ENCODE results near the gene ADAP2. TPM values are rescaled to one million over a fixed set of nuclear protein-coding genes. Genes with fewer than 3 reads are reported as not detected.

Gene ADAP2
- total RNA-seq, 1 donor from 2014 or later: 0.62 TPM

DNA sequence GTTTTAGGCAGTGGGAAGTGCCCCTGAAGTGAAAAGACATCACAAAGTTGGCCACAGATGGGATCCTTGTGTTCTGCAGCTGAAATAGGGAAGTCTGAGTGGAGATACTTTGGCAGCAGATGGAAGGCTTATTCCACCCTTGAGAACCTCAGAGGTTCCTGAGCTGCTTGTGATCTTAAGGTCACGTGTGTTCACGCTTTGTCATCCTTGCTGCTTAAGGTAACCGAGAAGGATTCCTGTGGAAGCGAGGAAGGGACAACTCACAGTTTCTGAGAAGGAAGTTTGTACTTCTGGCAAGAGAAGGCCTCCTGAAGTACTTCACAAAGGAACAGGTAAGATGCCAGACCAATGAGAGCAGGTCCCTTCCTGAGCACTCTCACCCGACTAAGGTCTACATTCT is 12.2 kb downstream of the ADAP2 start:
- Mint-ChIP-seq H3K36me3 (ENCODE audit: unreplicated experiment) (no peaks in the 10 kb centered on the region), H3K9me3 (ENCODE audit: unreplicated experiment) (no peaks in the 10 kb centered on the region), H3K27me3 (ENCODE audit: unreplicated experiment) (peaks cover 5% of the 10 kb centered on the region), H3K27ac (ENCODE audit: unreplicated experiment) (no peak overlapping the region), H3K4me3 (ENCODE audit: unreplicated experiment) (no peak overlapping the region), H3K4me1 (ENCODE audit: unreplicated experiment) (no peaks in the 10 kb centered on the region)
- DNase-seq (ENCODE audit: extremely low spot score, unreplicated experiment): no peak
- TF ChIP-seq, protein P1, sequence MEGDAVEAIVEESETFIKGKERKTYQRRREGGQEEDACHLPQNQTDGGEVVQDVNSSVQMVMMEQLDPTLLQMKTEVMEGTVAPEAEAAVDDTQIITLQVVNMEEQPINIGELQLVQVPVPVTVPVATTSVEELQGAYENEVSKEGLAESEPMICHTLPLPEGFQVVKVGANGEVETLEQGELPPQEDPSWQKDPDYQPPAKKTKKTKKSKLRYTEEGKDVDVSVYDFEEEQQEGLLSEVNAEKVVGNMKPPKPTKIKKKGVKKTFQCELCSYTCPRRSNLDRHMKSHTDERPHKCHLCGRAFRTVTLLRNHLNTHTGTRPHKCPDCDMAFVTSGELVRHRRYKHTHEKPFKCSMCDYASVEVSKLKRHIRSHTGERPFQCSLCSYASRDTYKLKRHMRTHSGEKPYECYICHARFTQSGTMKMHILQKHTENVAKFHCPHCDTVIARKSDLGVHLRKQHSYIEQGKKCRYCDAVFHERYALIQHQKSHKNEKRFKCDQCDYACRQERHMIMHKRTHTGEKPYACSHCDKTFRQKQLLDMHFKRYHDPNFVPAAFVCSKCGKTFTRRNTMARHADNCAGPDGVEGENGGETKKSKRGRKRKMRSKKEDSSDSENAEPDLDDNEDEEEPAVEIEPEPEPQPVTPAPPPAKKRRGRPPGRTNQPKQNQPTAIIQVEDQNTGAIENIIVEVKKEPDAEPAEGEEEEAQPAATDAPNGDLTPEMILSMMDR (IDR thresholded peaks at IDR 0.05): no peak

DNA sequence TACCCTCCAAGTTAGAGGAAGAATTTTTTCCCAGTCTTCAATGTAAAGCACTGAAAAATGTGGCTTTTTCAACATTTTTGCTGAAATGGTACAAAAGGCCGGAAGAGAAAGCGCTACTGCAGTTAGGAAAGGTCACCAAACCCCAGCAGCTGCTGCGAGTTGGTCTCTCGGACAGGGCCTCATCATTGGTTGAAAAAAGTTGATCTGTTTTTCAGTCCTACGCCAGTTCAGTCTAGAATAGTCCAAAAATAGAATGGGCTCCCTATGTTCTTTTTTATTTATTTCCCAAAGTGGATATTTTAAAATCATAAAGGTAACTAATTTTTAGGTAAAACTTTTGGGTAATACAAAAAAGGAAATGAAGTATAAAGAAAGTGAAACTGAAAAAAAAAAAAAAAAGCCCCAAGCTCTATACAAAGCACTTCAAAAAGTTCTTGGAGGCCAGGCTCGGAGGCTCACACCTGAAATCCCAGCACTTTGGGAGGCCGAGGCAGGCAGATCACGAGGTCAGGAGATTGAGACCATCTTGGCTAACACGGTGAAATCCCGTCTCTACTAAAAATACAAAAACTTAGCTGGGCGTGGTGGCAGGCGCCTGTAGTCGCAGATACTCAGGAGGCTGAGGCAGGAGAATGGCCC is 17.4 kb downstream of the ADAP2 start:
- Mint-ChIP-seq H3K9me3 (ENCODE audit: unreplicated experiment) (no peaks in the 10 kb centered on the region), H3K4me1 (ENCODE audit: unreplicated experiment) (no peaks in the 10 kb centered on the region), H3K4me3 (ENCODE audit: unreplicated experiment) (no peak overlapping the region), H3K27ac (ENCODE audit: unreplicated experiment) (no peak overlapping the region), H3K27me3 (ENCODE audit: unreplicated experiment) (no peaks in the 10 kb centered on the region), H3K36me3 (ENCODE audit: unreplicated experiment) (no peaks in the 10 kb centered on the region)
- DNase-seq (ENCODE audit: extremely low spot score, unreplicated experiment): no peak
- TF ChIP-seq, protein P1 (IDR thresholded peaks at IDR 0.05): no peak

DNA sequence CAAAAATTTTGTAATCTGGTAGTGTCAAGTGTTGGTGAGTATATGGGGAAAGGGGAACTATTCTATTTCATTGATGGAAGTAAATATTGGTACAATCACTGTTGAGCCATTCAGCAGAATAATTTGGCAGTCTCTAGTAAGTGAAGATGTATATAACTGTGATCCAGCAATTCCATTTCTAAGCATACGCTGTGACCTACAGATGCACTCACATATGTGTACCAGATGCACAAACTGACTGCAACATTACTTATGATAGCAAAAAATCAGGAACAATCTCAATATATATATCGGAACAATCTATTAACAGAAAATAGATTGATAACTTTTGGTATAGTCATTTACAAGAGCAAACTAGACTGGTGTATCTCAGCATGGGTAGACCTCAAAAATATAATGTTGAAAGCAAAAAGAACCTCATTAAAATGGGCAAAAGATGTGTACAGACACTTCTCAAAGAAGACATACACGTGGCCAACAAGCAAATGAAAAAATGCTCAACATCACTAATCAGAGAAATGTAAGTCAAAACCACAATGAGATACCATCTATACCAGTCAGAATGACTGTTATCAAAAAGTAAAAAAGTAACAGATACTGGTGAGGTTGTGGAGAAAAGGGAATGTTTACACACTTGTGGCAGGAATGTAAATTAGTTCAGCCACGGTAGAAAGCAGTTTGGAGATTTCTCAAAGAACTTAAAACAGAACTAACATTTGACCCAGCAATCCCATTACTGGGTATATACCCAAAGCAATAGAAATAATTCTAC is 20.7 kb downstream of the ADAP2 start:
- no peaks in the 10 kb centered on the region for H3K27me3 Mint-ChIP-seq (ENCODE audit: unreplicated experiment)
- H3K36me3 Mint-ChIP-seq (ENCODE audit: unreplicated experiment): no peaks in the 10 kb centered on the region
- H3K27ac Mint-ChIP-seq (ENCODE audit: unreplicated experiment): no peak overlapping the region
- H3K4me1 Mint-ChIP-seq (ENCODE audit: unreplicated experiment): no peaks in the 10 kb centered on the region
- TF ChIP-seq, protein P1 (IDR thresholded peaks at IDR 0.05): no peak
- no peak overlapping the region for H3K4me3 Mint-ChIP-seq (ENCODE audit: unreplicated experiment)
- H3K9me3 Mint-ChIP-seq (ENCODE audit: unreplicated experiment): no peaks in the 10 kb centered on the region
- DNase-seq (ENCODE audit: extremely low spot score, unreplicated experiment): no peak

DNA sequence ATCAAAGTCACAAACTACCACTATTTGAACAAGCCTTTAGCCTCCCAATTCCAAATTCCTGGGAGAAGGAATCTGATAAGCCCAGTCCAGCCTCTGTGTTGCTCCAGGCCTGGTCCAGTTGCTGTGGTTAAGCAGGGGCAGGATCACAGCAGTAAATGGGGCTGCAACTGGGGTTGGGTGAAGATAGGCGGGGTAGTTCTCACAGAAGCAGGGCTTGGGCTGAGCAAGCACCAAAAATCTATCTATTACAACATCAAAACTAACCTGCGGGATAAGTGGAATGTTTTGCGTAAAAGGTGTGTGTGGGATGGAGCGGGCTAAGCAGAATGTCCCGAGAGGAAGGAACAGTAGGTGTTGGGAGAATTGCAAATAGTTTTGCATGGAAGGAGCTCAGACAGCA is 26.1 kb downstream of the ADAP2 start:
- TF ChIP-seq, protein P1 (IDR thresholded peaks at IDR 0.05): no peak
- no peak for DNase-seq (ENCODE audit: extremely low spot score, unreplicated experiment)
- H3K4me1 Mint-ChIP-seq (ENCODE audit: unreplicated experiment): no peaks in the 10 kb centered on the region

DNA sequence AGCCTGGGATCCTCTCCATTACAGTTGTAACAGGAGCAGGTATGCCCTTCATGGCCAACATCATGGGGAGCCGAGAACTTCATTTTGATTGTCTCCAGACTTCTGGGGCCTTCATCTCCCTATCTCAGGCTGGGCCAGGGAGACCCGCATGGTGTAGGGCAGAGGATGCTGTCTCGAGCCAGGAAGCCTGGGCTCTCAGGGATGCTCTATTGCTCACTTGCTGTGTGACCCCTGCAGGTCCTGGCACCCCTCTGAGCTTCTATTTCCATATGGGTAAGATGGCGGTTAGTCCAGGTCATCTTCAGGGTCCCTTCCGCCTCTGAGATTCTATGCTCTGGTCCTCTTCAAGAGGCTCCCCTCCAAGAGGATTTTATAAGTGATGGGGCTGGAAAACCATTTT is 28.4 kb downstream of the ADAP2 start:
- Mint-ChIP-seq H3K27ac (ENCODE audit: unreplicated experiment) (no peak overlapping the region), H3K27me3 (ENCODE audit: unreplicated experiment) (no peaks in the 10 kb centered on the region), H3K4me1 (ENCODE audit: unreplicated experiment) (peaks cover 4% of the 10 kb centered on the region), H3K9me3 (ENCODE audit: unreplicated experiment) (no peaks in the 10 kb centered on the region), H3K36me3 (ENCODE audit: unreplicated experiment) (no peaks in the 10 kb centered on the region), H3K4me3 (ENCODE audit: unreplicated experiment) (no peak overlapping the region)
- no peak for DNase-seq (ENCODE audit: extremely low spot score, unreplicated experiment)
- TF ChIP-seq, protein P1 (IDR thresholded peaks at IDR 0.05): no peak

More for the DNA sequence above, 26.1 kb downstream of the ADAP2 start:
- Mint-ChIP-seq H3K27ac (ENCODE audit: unreplicated experiment) (no peak overlapping the region), H3K27me3 (ENCODE audit: unreplicated experiment) (no peaks in the 10 kb centered on the region), H3K4me3 (ENCODE audit: unreplicated experiment) (no peak overlapping the region), H3K9me3 (ENCODE audit: unreplicated experiment) (no peaks in the 10 kb centered on the region), H3K36me3 (ENCODE audit: unreplicated experiment) (no peaks in the 10 kb centered on the region)

Measured in osteocyte (in vitro differentiated cells).